CD14-positive monocyte (primary cell): ENCODE results near the gene NLRP7. TPM values are rescaled to one million over a fixed set of nuclear protein-coding genes. Genes with fewer than 3 reads are reported as not detected.

Source experiments
- DNase-seq, 3 donors: peaks; one replicate each; pipeline ENCODE4 v3.0.0-alpha.2; 2011 to 2022
- H2AFZ ChIP-seq: 2 replicates; pipeline ENCODE4 v1.6.0; 2012; ENCODE audit warnings: mild to moderate bottlenecking, low read depth, low read length, inconsistent platforms; ENCODE audit not compliant: insufficient read depth, poor library complexity, severe bottlenecking
- H3K27ac ChIP-seq, 2 donors: 1 replicate in 1 of 2; 2 replicates in 1 of 2; pipeline ENCODE4 v1.5.1; 2012 to 2013; ENCODE audit warnings: low read length in 2 of 2, control low read depth in 1 of 2, inconsistent platforms in 1 of 2, low read depth in 1 of 2, mild to moderate bottlenecking in 1 of 2
- H3K27me3 ChIP-seq, 2 donors: one replicate each; pipeline versions ENCODE4 v1.6.0 to v1.6.1; 2011 to 2013; ENCODE audit warnings: low read length in 2 of 2; ENCODE audit not compliant: control insufficient read depth in 2 of 2, insufficient read depth in 2 of 2
- H3K36me3 ChIP-seq, 2 donors: replicated peaks in 1 of 2; 1 replicate in 1 of 2; 2 replicates in 1 of 2; pipeline versions ENCODE4 v1.5.1 to v1.6.1; 2012 to 2013; ENCODE audit warnings: low read length in 2 of 2, control low read depth in 1 of 2, inconsistent platforms in 1 of 2, mild to moderate bottlenecking in 1 of 2; ENCODE audit not compliant: insufficient read depth in 2 of 2, control insufficient read depth in 1 of 2
- H3K4me1 ChIP-seq, 2 donors: 1 replicate in 1 of 2; 2 replicates in 1 of 2; pipeline versions ENCODE4 v1.5.1 to v1.6.1; 2012 to 2013; ENCODE audit warnings: low read length in 2 of 2, control low read depth in 1 of 2, inconsistent platforms in 1 of 2, mild to moderate bottlenecking in 1 of 2, moderate library complexity in 1 of 2; ENCODE audit not compliant: insufficient read depth in 2 of 2, control insufficient read depth in 1 of 2
- H3K4me2 ChIP-seq: replicated peaks from 2 replicates; pipeline ENCODE3; 2012; ENCODE audit warnings: low read length, moderate library complexity, mild to moderate bottlenecking; ENCODE audit not compliant: poor library complexity, severe bottlenecking; ENCODE audit errors: extremely low read depth
- H3K4me3 ChIP-seq, 3 experiments: fragments of 200-600 bp in 1 of 3; sonication (generic) in 1 of 3; replicated peaks in 1 of 3; 1 replicate in 2 of 3; 2 replicates in 1 of 3; pipeline ENCODE4 v1.5.1; 2011 to 2013; ENCODE audit warnings: low read length in 3 of 3, mild to moderate bottlenecking in 3 of 3, control low read depth in 2 of 3, low read depth in 2 of 3, inconsistent platforms in 1 of 3, moderate library complexity in 1 of 3
- H3K79me2 ChIP-seq: 2 replicates; pipeline ENCODE4 v1.6.0; 2012; ENCODE audit warnings: mild to moderate bottlenecking, control low read depth, inconsistent platforms, low read length, moderate library complexity; ENCODE audit not compliant: insufficient read depth
- H3K9ac ChIP-seq: 2 replicates; pipeline ENCODE4 v1.6.0; 2017; ENCODE audit warnings: low read length, mild to moderate bottlenecking; ENCODE audit not compliant: insufficient read depth, poor library complexity, severe bottlenecking
- H3K9me3 ChIP-seq, 2 donors: replicated peaks in 1 of 2; 1 replicate in 1 of 2; 2 replicates in 1 of 2; pipeline versions ENCODE4 v1.5.1 to v1.6.1; 2012 to 2013; ENCODE audit warnings: low read length in 2 of 2, control low read depth in 1 of 2; ENCODE audit not compliant: control insufficient read depth in 1 of 2, insufficient read depth in 1 of 2
- H4K20me1 ChIP-seq: 2 replicates; pipeline ENCODE4 v1.6.0; 2012; ENCODE audit warnings: mild to moderate bottlenecking, low read length, control low read depth, moderate library complexity; ENCODE audit not compliant: insufficient read depth
- H3K27ac Mint-ChIP-seq, 7 donors: one replicate each; pipeline ENCODE4 v1.8.0; 2020; ENCODE audit warnings: mild to moderate bottlenecking in 7 of 7, mixed read lengths in 7 of 7, moderate library complexity in 6 of 7, inconsistent platforms in 2 of 7
- H3K27me3 Mint-ChIP-seq, 3 donors: one replicate each; pipeline ENCODE4 v1.8.0; 2021 to 2022; ENCODE audit warnings: low read depth in 3 of 3, mild to moderate bottlenecking in 3 of 3, mixed read lengths in 3 of 3, moderate library complexity in 3 of 3, inconsistent platforms in 1 of 3
- H3K36me3 Mint-ChIP-seq, 2 donors: one replicate each; pipeline ENCODE4 v1.8.0; 2020; ENCODE audit warnings: mixed read lengths in 2 of 2, inconsistent platforms in 1 of 2, mild to moderate bottlenecking in 1 of 2
- H3K4me1 Mint-ChIP-seq: one replicate; pipeline ENCODE4 v1.8.0; 2020; ENCODE audit warnings: mild to moderate bottlenecking, mixed read lengths
- H3K4me3 Mint-ChIP-seq, 2 donors: one replicate each; pipeline ENCODE4 v1.8.0; 2020; ENCODE audit warnings: mild to moderate bottlenecking in 2 of 2, mixed read lengths in 2 of 2, moderate library complexity in 1 of 2
- H3K9me3 Mint-ChIP-seq, 7 donors: one replicate each; pipeline ENCODE4 v1.8.0; 2020 to 2022; ENCODE audit warnings: mixed read lengths in 7 of 7, mild to moderate bottlenecking in 6 of 7, moderate library complexity in 6 of 7, inconsistent platforms in 2 of 7
- WGBS: methylation state at CpG from one replicate; pipeline ENCODE4 v1.1.5; 2013; ENCODE audit warnings: missing lambda C conversion rate; ENCODE audit not compliant: insufficient coverage; 5-methylcytosine and 5-hydroxymethylcytosine counted together
- intact Hi-C, 2 donors: fragments of 100-400 bp; cut with micrococcal nuclease; formaldehyde crosslinking; loops; one replicate each; pipeline versions ENCODE4 v1.15.0 to v1.15.1; 2023
- polyA plus RNA-seq, 3 donors: library from polyadenylated mRNA; depleted of rRNA in 1 of 3; unstranded in 2 of 3; stranded (reverse) in 1 of 3; fragments of 300-500 nt in 2 of 3; fragments of >200 nt in 1 of 3; fragmentation: Illumina TruSeq in 2 of 3; gene quantifications; 1 replicate in 2 of 3; 2 replicates in 1 of 3; pipeline ENCODE4 v1.2.3, GENCODE V29; 2012 to 2021
- TF ChIP-seq, protein P1 (sequence below): fragments of 200-600 bp; IDR thresholded peaks from one replicate; pipeline ENCODE4 v1.8.0; 2022; ENCODE audit warnings: antibody characterized with exemption, mild to moderate bottlenecking

The NLRP7 gene
- polyA plus RNA-seq, 3 donors = not detected

DNA sequence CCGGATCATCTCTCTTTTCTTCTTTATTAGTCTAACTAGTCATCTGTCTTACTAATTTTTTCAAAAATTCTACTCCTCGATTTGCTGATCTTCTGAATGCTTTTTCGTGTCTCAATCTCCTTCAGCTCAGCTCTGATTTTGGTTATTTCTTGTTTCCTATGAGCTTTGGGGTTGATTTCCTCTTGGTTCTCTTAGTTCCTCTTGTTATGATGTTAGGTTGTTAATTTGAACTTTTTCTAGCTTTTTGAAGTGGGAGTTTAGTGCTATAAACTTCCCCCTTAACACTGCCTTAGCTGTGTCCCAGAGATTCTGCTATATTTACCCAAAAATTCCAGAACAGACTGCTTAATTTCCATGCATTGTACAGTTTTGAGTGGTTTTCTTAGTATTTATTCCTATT is 69.9 kb downstream of the NLRP7 start:
- peaks cover 58 to 79% of the 10 kb centered on the region in 2 donors for H3K36me3 Mint-ChIP-seq
- peak overlapping the region; percentile 83 to 99 for H3K4me3 Mint-ChIP-seq
- Histone ChIP-seq H3K27me3 (no peaks in the 10 kb centered on the region), H3K4me3 (peak overlapping the region; percentile 70 to 99 (median 77)), H2AFZ (no peak overlapping the region), H4K20me1 (peaks cover 70% of the 10 kb centered on the region), H3K9ac (peak overlapping the region; percentile 95), H3K27ac (peak overlapping the region; percentile 22 to 99), H3K36me3 (peaks cover 16 to 35% of the 10 kb centered on the region in 2 donors), H3K4me1 (peaks cover 78 to 89% of the 10 kb centered on the region in 2 donors), H3K79me2 (peaks cover 86% of the 10 kb centered on the region), H3K4me2 (peak overlapping the region; percentile 75), H3K9me3 (no peaks in the 10 kb centered on the region)
- peaks cover 81% of the 10 kb centered on the region for H3K4me1 Mint-ChIP-seq
- peak in 1 of 3 donors; percentile 73 for DNase-seq
- peaks cover 0 to 3% (median 0%) of the 10 kb centered on the region in 7 donors for H3K9me3 Mint-ChIP-seq
- peaks cover 2 to 18% (median 10%) of the 10 kb centered on the region in 3 donors for H3K27me3 Mint-ChIP-seq
- TF ChIP-seq, protein P1, sequence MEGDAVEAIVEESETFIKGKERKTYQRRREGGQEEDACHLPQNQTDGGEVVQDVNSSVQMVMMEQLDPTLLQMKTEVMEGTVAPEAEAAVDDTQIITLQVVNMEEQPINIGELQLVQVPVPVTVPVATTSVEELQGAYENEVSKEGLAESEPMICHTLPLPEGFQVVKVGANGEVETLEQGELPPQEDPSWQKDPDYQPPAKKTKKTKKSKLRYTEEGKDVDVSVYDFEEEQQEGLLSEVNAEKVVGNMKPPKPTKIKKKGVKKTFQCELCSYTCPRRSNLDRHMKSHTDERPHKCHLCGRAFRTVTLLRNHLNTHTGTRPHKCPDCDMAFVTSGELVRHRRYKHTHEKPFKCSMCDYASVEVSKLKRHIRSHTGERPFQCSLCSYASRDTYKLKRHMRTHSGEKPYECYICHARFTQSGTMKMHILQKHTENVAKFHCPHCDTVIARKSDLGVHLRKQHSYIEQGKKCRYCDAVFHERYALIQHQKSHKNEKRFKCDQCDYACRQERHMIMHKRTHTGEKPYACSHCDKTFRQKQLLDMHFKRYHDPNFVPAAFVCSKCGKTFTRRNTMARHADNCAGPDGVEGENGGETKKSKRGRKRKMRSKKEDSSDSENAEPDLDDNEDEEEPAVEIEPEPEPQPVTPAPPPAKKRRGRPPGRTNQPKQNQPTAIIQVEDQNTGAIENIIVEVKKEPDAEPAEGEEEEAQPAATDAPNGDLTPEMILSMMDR = no peak
- WGBS = no CpG with 5 or more reads among the region's 3 CpGs
- intact Hi-C loops = loop anchor here in 1 of 2 donors (10.0 kb wide), 1 partner anchor 83 kb away; no protein-coding TSS in a partner anchor
- peak overlapping the region; percentile 81 to 100 (median 97) for H3K27ac Mint-ChIP-seq

DNA sequence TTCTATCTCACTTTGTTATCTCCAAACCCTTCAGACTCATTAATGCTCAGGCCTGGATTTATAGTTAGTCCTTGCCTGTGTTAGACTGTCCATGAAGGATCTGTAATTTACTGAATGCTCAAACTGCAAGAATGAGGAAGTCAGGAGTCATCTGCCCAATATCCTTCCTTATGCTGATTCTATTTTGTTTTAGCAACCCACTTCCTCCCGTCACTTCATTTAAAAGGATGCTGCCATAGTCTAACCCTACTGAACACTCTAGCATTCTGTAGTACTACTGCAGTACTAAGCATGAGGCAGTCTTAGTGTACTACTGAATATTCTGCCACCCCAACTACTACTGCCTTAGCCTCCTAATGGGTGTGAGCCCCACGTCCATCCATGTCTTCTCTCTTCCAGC is 71.8 kb downstream of the NLRP7 start:
- H3K4me3 ChIP-seq = peak overlapping the region; percentile 70 to 99 (median 77)
- no peaks in the 10 kb centered on the region for H3K27me3 ChIP-seq
- 0% methylated on average over 1 of the region's 2 CpGs for WGBS
- peaks cover 81 to 85% of the 10 kb centered on the region in 2 donors for H3K4me1 ChIP-seq
- intact Hi-C loops = loop anchor here in 1 of 2 donors (2.0 to 10.0 kb wide), 2 partner anchors 17 to 81 kb away; no protein-coding TSS in a partner anchor
- H3K4me2 ChIP-seq = peak overlapping the region; percentile 75
- DNase-seq = peak; percentile 80 to 95 (median 86)
- peaks cover 50% of the 10 kb centered on the region for H4K20me1 ChIP-seq
- H3K9ac ChIP-seq = peak overlapping the region; percentile 95
- peak overlapping the region; percentile 87 to 99 for H3K27ac ChIP-seq
- H3K9me3 ChIP-seq = no peaks in the 10 kb centered on the region
- Mint-ChIP-seq H3K4me1 (peaks cover 78% of the 10 kb centered on the region), H3K36me3 (peaks cover 42 to 59% of the 10 kb centered on the region in 2 donors), H3K27me3 (peaks cover 0 to 18% (median 6%) of the 10 kb centered on the region in 3 donors), H3K27ac (peak overlapping the region; percentile 97 to 100 (median 99)), H3K4me3 (peak overlapping the region; percentile 83 to 99), H3K9me3 (peaks cover 0 to 3% (median 0%) of the 10 kb centered on the region in 7 donors)
- peaks cover 66% of the 10 kb centered on the region for H3K79me2 ChIP-seq
- peaks cover 3 to 22% of the 10 kb centered on the region in 2 donors for H3K36me3 ChIP-seq
- TF ChIP-seq, protein P1 = no peak
- no peak overlapping the region for H2AFZ ChIP-seq
